OCI-M2 (cell line): ENCODE data around the gene NRP2.

ENCODE experiments used
- DNase-seq: peaks from one replicate; lab custom pipeline; 2025; ENCODE audit not compliant: unreplicated experiment; lab: John Stamatoyannopoulos, UW

The NRP2 gene

GRCh38 chr2:205769879-205770278 is 87.6 kb downstream of the NRP2 start:
- DNase-seq: no peak

GRCh38 chr2:205770577-205770976 is 88.3 kb downstream of the NRP2 start:
- DNase-seq: no peak

DNA sequence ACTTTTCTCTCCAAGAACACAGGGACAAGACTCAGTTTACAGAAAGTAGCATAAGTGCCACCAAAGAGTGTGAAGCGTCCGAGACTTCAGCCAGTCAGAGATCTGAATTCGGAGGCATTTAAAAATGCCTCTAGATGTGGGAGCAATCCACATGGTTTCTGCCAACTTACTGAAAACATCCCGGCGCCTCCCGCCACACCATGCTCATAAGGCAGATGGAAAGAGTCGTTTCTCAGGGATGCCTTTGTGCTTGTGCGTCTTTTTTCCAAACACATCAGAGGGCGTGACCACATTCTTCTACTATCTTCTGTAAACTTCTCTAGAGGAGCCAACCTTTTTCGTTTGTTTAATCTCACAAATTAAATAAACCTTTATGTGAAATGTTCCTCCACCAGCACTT is 88.7 kb downstream of the NRP2 start:
- DNase-seq: no peak

GRCh38 chr2:205771666-205772065 is 89.4 kb downstream of the NRP2 start:
- DNase-seq: no peak

GRCh38 chr2:205772983-205773382 is 90.7 kb downstream of the NRP2 start:
- no peak for DNase-seq

DNA sequence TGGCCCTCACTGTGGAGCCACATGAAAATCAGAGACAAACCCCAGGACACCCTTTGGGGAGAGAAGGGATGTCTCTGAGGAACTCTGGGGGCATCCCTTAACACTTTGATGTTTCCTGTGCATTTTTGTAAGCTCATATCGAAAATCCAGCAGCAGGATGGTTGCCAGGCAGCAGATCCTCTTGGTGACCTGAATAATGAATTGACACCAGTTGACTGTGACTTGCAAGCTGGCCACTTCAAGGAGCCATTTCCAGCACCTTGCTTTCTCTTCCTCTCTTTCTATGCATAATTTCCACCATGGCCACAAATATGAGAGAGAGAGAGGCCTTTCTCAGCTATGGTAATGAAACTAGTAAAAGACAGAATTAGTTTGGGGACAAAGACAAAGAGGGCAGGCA is 91.7 kb downstream of the NRP2 start:
- DNase-seq: no peak

- no peak for DNase-seq
Measured at GRCh38 chr2:205775097-205775877, 93.0 kb downstream of the NRP2 start.

DNA sequence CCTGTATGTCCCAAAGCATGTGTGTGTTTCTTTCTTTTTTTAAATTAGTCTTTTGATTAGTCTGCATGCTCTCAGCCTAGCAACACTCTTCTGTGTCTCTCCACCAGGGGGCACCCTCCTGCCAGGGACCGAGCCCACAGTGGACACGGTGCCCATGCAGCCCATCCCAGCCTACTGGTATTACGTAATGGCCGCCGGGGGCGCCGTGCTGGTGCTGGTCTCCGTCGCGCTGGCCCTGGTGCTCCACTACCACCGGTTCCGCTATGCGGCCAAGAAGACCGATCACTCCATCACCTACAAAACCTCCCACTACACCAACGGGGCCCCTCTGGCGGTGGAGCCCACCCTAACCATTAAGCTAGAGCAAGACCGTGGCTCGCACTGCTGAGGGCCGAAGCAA is 93.8 kb downstream of the NRP2 start:
- no peak for DNase-seq

DNA sequence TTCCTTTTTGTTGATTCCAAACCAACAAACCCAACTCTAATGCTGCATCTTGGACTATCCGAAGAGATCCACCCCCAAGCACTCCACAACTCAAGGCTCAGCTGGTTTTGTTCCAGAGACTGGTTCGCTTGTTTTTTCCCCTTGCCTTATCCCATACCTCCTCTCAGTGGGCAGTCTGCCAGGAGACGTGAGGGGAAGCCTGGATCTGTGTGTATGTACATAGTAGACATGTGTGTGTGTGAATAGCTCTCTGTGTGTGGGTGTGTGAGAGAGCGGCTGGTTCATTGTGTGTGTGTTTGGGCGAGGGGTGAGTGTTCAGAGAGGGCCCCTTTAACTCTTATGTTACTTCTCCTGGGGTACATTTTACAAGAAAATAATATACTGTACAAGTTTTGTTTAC is 94.4 kb downstream of the NRP2 start:
- no peak for DNase-seq

GRCh38 chr2:205778356-205778755 is 96.1 kb downstream of the NRP2 start:
- DNase-seq: no peak

GRCh38 chr2:205780645-205781044 is 98.3 kb downstream of the NRP2 start:
- DNase-seq: no peak

- no peak for DNase-seq
Measured at GRCh38 chr2:205781244-205781931, 99.1 kb downstream of the NRP2 start.

DNA sequence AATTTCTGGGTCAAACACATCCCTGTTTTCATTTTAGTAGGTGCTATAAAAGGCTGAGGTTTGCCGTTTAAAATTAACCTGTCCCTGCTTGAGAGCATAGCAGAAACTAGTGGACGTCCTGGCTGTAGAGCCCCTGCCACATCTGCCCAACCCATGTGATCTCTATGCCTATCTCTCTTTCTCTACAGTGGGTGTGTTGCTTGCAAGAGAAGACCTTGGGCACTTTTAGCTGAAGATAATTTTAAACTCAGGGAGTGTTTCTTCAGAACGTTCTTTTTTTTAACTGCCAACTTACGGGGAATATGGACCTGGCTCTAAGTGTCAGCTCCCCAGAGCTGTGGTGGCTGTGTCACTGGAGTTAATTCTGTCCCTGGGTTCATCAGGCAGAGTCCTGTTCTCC is 100.6 kb downstream of the NRP2 start:
- no peak for DNase-seq

DNA sequence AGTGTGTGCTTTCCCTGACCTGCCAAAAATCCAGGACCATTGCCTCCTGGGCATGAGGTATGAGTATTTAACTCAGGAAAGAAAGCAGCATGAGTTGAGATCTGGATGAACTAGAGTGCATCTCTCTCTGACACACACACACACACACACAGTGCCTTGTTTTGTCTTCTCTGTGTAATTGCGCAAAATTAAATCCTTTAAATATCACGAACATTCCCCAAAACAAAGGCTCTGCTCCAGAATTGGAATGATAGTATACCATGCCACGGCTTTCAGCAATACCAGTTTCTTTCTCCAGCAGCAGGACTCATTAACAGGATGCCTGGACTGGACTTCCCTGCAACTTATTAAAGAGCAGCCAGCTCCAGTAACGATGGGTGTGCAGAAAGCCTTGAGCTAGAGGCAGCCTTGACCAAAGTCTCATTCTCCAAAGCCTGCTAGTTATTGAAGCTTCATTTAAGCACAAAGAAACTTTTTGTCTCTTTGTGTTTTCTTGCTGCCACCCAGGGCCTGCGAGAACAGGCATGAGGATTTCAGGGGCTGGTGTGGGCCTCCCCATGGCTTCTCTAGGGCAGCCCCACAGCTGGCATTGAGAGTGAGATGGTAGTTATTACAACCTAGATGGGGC is 101.7 kb downstream of the NRP2 start:
- no peak for DNase-seq

GRCh38 chr2:205785507-205786260 is 103.4 kb downstream of the NRP2 start:
- no peak for DNase-seq

DNA sequence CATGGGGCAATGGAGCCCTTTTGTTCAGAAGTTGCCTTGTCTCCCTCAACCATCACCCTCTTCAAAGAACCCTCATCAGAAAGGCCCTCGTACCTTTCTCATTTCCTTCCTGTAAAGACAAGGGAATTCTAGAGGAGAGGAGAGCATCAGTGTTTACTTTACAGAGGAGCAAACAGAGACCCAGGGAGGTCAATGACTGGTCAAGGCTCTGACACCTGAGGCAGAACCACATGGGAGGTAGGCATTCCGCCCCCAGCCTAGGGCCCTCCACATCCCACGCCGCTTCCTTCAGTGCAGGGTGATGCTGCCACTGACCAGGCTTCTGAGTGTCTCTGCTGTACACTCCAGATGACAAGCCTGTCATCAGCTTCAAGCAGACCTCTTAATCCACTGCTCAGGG is 104.7 kb downstream of the NRP2 start:
- DNase-seq: no peak

DNA sequence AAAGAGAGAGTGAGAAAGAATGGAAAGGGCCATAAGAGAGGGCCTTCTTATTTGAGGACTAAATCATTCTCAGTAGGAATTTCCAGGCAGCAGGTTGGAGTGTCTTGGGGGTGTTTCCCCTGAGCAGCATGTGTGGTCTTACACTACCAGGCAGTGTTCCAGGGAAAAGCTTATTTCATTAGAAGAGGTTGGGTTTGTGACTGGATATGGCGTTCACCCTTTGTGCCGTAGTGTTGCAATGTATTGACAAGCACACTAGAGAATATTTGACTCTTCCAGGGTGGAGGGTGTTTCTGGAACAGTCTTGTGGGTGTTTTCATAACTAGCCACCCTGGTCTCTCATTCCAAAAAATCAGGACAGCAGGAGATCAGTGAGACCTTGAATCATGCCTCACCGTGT is 105.5 kb downstream of the NRP2 start:
- no peak for DNase-seq

GRCh38 chr2:205789906-205790305 is 107.6 kb downstream of the NRP2 start:
- no peak for DNase-seq

DNA sequence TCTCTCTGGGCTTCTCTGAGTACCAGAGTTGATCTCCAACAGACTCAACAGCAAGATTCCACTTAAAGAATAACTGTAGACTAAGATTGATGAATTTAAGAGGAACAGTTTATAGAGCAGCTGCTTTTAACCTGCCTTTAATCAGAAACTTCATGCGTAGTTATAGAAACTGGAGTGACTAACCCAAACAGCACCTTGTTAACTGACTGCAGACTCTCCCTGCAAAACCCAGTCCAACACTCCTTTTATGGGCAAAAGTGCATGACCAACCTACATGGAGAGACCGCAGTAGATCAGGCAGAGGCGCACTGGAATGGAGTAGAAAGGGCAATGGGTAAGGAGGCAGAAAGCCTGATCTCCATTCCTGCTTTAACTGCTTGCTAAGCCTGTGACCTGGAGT is 110.6 kb downstream of the NRP2 start:
- no peak for DNase-seq

DNA sequence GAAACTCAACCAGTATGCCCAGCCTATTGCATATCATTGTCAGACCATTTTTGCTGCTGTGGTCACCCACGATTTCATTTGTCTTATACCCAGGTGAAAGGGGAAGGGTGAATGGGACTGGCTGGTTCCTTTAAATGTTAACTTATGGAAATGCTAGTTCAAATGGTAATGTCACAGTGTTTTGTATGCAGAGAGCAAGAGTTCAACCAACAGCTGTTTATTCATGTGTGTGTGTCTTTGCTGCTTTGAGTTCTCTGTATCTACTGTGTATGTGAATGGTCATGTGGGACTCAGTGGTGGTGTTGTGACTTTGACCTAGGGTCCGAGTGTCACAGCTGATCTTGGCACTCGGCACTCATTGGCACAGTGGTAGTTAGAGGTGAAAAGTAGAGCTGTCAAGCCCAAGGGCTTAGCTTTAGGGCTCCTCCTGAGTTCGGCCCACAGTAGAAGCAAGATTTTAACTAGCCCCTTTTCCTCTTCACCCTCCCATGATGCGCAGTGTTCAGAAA is 114.6 kb downstream of the NRP2 start:
- no peak for DNase-seq

- no peak for DNase-seq
Measured at GRCh38 chr2:205797866-205798265, 115.6 kb downstream of the NRP2 start.
